HuH-7 (cell line): ENCODE data around the gene ZDHHC14.

ENCODE experiments used
- DNase-seq: peaks from one replicate; pipeline ENCODE4 v3.0.0; 2011; ENCODE audit warnings: low spot score

Gene ZDHHC14

GRCh38 chr6:157647261-157647915, 266.4 kb downstream of the ZDHHC14 start:
- DNase-seq = no peak

GRCh38 chr6:157648561-157648960, 267.6 kb downstream of the ZDHHC14 start:
- DNase-seq = no peak

GRCh38 chr6:157649311-157650260, 268.6 kb downstream of the ZDHHC14 start:
- DNase-seq = no peak

GRCh38 chr6:157650261-157650640, 269.3 kb downstream of the ZDHHC14 start:
- DNase-seq = no peak

- no peak for DNase-seq
These were observed 269.8 kb downstream of the ZDHHC14 start for GRCh38 chr6:157650801-157651200.

GRCh38 chr6:157651731-157652490, 270.9 kb downstream of the ZDHHC14 start:
- no peak for DNase-seq

- DNase-seq = no peak
These were observed 271.8 kb downstream of the ZDHHC14 start for GRCh38 chr6:157652601-157653363.

- no peak for DNase-seq
These were observed 272.5 kb downstream of the ZDHHC14 start for GRCh38 chr6:157653521-157653920.

- no peak for DNase-seq
These were observed 274.1 kb downstream of the ZDHHC14 start for GRCh38 chr6:157655139-157655538.

GRCh38 chr6:157656437-157656997, 275.5 kb downstream of the ZDHHC14 start:
- DNase-seq = no peak

GRCh38 chr6:157657754-157658153, 276.8 kb downstream of the ZDHHC14 start:
- no peak for DNase-seq

GRCh38 chr6:157658301-157658700, 277.3 kb downstream of the ZDHHC14 start:
- no peak for DNase-seq

- no peak for DNase-seq
These were observed 278.7 kb downstream of the ZDHHC14 start for GRCh38 chr6:157659536-157660271.

- no peak for DNase-seq
These were observed 279.4 kb downstream of the ZDHHC14 start for GRCh38 chr6:157660414-157660813.

GRCh38 chr6:157661652-157662051, 280.7 kb downstream of the ZDHHC14 start:
- DNase-seq = no peak

- DNase-seq = no peak
These were observed 282.3 kb downstream of the ZDHHC14 start for GRCh38 chr6:157663261-157663660.

- DNase-seq = no peak
These were observed 284.2 kb downstream of the ZDHHC14 start for GRCh38 chr6:157665180-157665579.

GRCh38 chr6:157666729-157667128, 285.7 kb downstream of the ZDHHC14 start:
- DNase-seq = no peak

GRCh38 chr6:157667211-157668008, 286.4 kb downstream of the ZDHHC14 start:
- DNase-seq = peak; percentile 97

- no peak for DNase-seq
These were observed 287.0 kb downstream of the ZDHHC14 start for GRCh38 chr6:157668009-157668401.
